Keratinocyte (primary cell): ENCODE data around the gene SYNDIG1. TPM values are rescaled to one million over a fixed set of nuclear protein-coding genes. Genes with fewer than 3 reads are reported as not detected.

Experiments used
- DNase-seq: peaks from one replicate; pipeline ENCODE4 v3.0.0-alpha.2; 2011; ENCODE audit warnings: low read depth, missing footprints, low spot score
- FAIRE-seq: peaks from 2 replicates; lab custom pipeline; 2011; peaks lifted over from hg19 to GRCh38; lab: Jason Lieb, UNC
- H2AFZ ChIP-seq: 2 replicates; pipeline ENCODE4 v1.6.0; 2012; ENCODE audit warnings: low read length, control low read depth, inconsistent platforms; ENCODE audit not compliant: control insufficient read depth
- H3K27ac ChIP-seq: 2 replicates; pipeline ENCODE4 v1.5.1; 2011; ENCODE audit warnings: low read length; ENCODE audit not compliant: control insufficient read depth, insufficient read depth
- H3K27me3 ChIP-seq: 3 replicates; pipeline ENCODE4 v1.6.0; 2011; ENCODE audit warnings: low read length; ENCODE audit not compliant: control insufficient read depth, insufficient read depth; ENCODE audit errors: extremely low read depth
- H3K36me3 ChIP-seq, 2 experiments: 2 replicates in 1 of 2; 3 replicates in 1 of 2; pipeline ENCODE4 v1.5.1; 2011; ENCODE audit warnings: low read length in 2 of 2, mild to moderate bottlenecking in 1 of 2; ENCODE audit not compliant: control insufficient read depth in 2 of 2, insufficient read depth in 2 of 2; ENCODE audit errors: extremely low read depth in 1 of 2
- H3K4me1 ChIP-seq: 3 replicates; pipeline ENCODE4 v1.5.1; 2011; ENCODE audit warnings: low read length; ENCODE audit not compliant: control insufficient read depth, insufficient read depth; ENCODE audit errors: extremely low read depth
- H3K4me2 ChIP-seq: 3 replicates; pipeline ENCODE4 v1.6.0; 2011; ENCODE audit warnings: low read depth, low read length; ENCODE audit not compliant: control insufficient read depth, insufficient read depth; ENCODE audit errors: extremely low read depth
- H3K4me3 ChIP-seq, 3 experiments: fragments of 200-600 bp in 1 of 3; sonication (generic) in 1 of 3; 2 replicates in 2 of 3; 3 replicates in 1 of 3; pipeline ENCODE4 v1.5.1; 2011 to 2016; ENCODE audit warnings: low read length in 3 of 3, mild to moderate bottlenecking in 3 of 3, control low read depth in 2 of 3, inconsistent platforms in 1 of 3, low read depth in 1 of 3, mixed read lengths in 1 of 3, mixed run types in 1 of 3, moderate library complexity in 1 of 3; ENCODE audit not compliant: control insufficient read depth in 2 of 3, insufficient read depth in 2 of 3; ENCODE audit errors: extremely low read depth in 1 of 3
- H3K79me2 ChIP-seq: 2 replicates; pipeline ENCODE4 v1.6.0; 2012; ENCODE audit warnings: low read length; ENCODE audit not compliant: control insufficient read depth, insufficient read depth
- H3K9ac ChIP-seq: 3 replicates; pipeline ENCODE4 v1.6.0; 2011; ENCODE audit warnings: low read length; ENCODE audit not compliant: control insufficient read depth, insufficient read depth; ENCODE audit errors: extremely low read depth
- H3K9me1 ChIP-seq: 3 replicates; pipeline ENCODE4 v1.6.0; 2011; ENCODE audit warnings: low read length; ENCODE audit not compliant: control insufficient read depth, insufficient read depth; ENCODE audit errors: extremely low read depth
- H3K9me3 ChIP-seq: 2 replicates; pipeline ENCODE4 v1.5.1; 2012; ENCODE audit warnings: low read depth, low read length; ENCODE audit not compliant: control insufficient read depth
- H4K20me1 ChIP-seq: 3 replicates; pipeline ENCODE4 v1.6.0; 2011; ENCODE audit warnings: low read length; ENCODE audit not compliant: control insufficient read depth, insufficient read depth; ENCODE audit errors: extremely low read depth
- CTCF ChIP-seq, 3 experiments: IDR thresholded peaks in 1 of 3; conservative IDR thresholded peaks in 1 of 3; optimal IDR thresholded peaks in 1 of 3; 2 replicates in 2 of 3; 3 replicates in 1 of 3; pipeline versions ENCODE3 to v1.5.1; 2011; ENCODE audit warnings: low read length in 3 of 3, mild to moderate bottlenecking in 3 of 3, moderate library complexity in 2 of 3, control low read depth in 1 of 3, inconsistent platforms in 1 of 3; ENCODE audit not compliant: insufficient read depth in 2 of 3; ENCODE audit errors: extremely low read depth in 1 of 3
- EZH2 ChIP-seq: IDR thresholded peaks from one replicate; pipeline ENCODE4 v1.6.1; 2012; ENCODE audit warnings: inconsistent platforms, mild to moderate bottlenecking, low read length, moderate library complexity
- dilution Hi-C: fragments of 300-500 bp; cut with MboI; formaldehyde crosslinking; loops from one replicate; pipeline ENCODE4 v1.7.0; 2020; ENCODE audit warnings: low sequenced_read_pairs; ENCODE audit not compliant: extremely low pct_ligation_motif_present
- polyA plus RNA-seq, 5 experiments: library from polyadenylated mRNA; depleted of rRNA in 3 of 5; stranded (reverse) in 3 of 5; stranded (forward) in 1 of 5; unstranded in 1 of 5; fragments of >200 nt; gene quantifications; 1 replicate in 1 of 5; 2 replicates in 3 of 5; 3 replicates in 1 of 5; pipeline versions ENCODE4 v1.2.1 to v1.2.3, GENCODE V29; 2011 to 2012; ENCODE audit warnings: missing spikeins in 2 of 5, low read depth in 1 of 5, low replicate concordance in 1 of 5

Gene SYNDIG1
- polyA plus RNA-seq, 1 donor (not counting 4 experiments of a cell fraction or from before 2014, with no cell fraction given) = 0.38 TPM

- Histone ChIP-seq H3K4me3 (no peak overlapping the region), H3K79me2 (no peaks in the 10 kb centered on the region), H3K36me3 (no peaks in the 10 kb centered on the region), H3K27ac (no peak overlapping the region), H3K9ac (no peak overlapping the region), H3K27me3 (no peaks in the 10 kb centered on the region), H4K20me1 (no peaks in the 10 kb centered on the region), H2AFZ (no peak overlapping the region), H3K4me2 (no peak overlapping the region), H3K9me1 (no peaks in the 10 kb centered on the region), H3K9me3 (no peaks in the 10 kb centered on the region), H3K4me1 (peaks cover 10% of the 10 kb centered on the region)
- no peak for DNase-seq
- dilution Hi-C loops = no loop called here
- TF ChIP-seq EZH2 = no peak
- no peak for TF ChIP-seq CTCF (optimal IDR thresholded peaks at IDR 0.05 in 1 of 3, IDR thresholded peaks at IDR 0.05 in 1 of 3, conservative IDR thresholded peaks at IDR 0.05 in 1 of 3; ENCODE audit: extremely low read depth in 1 of 3, insufficient read depth in 2 of 3, low read length in 3 of 3)
- FAIRE-seq = no peak
Measured at GRCh38 chr20:24631173-24631505, 161.7 kb downstream of the SYNDIG1 start.

GRCh38 chr20:24632581-24632980 is 163.2 kb downstream of the SYNDIG1 start:
- TF ChIP-seq EZH2 (no peak), CTCF (optimal IDR thresholded peaks at IDR 0.05 in 1 of 3, IDR thresholded peaks at IDR 0.05 in 1 of 3, conservative IDR thresholded peaks at IDR 0.05 in 1 of 3; ENCODE audit: extremely low read depth in 1 of 3, insufficient read depth in 2 of 3, low read length in 3 of 3) (no peak)
- dilution Hi-C loops = no loop called here
- Histone ChIP-seq H3K27me3 (no peaks in the 10 kb centered on the region), H3K9ac (no peak overlapping the region), H3K36me3 (no peaks in the 10 kb centered on the region), H3K4me3 (no peak overlapping the region), H3K9me3 (no peaks in the 10 kb centered on the region), H3K79me2 (no peaks in the 10 kb centered on the region), H3K4me1 (peaks cover 10% of the 10 kb centered on the region), H4K20me1 (no peaks in the 10 kb centered on the region), H3K9me1 (no peaks in the 10 kb centered on the region), H3K27ac (no peak overlapping the region), H3K4me2 (no peak overlapping the region), H2AFZ (no peak overlapping the region)
- FAIRE-seq (no peak), DNase-seq (no peak)
